Measurements from ENCODE around the gene ERICH6.

The ERICH6 gene

GRCh38 chr3:150613709-150614480, 89.8 kb downstream of the ERICH6 start:
- in situ Hi-C loops (cut with MboI; ENCODE audit: low pct_unique_long_range_greater_than_20kb, low sequenced_read_pairs, unreplicated experiment) = no loop called here
- DNase-seq (ENCODE audit: low spot score) = no peak
- no peak for TF ChIP-seq CTCF (IDR thresholded peaks at IDR 0.05; ENCODE audit: extremely low read depth, insufficient read depth, missing control alignments)

- TF ChIP-seq CTCF (IDR thresholded peaks at IDR 0.05; ENCODE audit: extremely low read depth, insufficient read depth, missing control alignments) = no peak
- DNase-seq (ENCODE audit: low spot score) = no peak
- in situ Hi-C loops (cut with MboI; ENCODE audit: low pct_unique_long_range_greater_than_20kb, low sequenced_read_pairs, unreplicated experiment) = no loop called here
These were observed 90.7 kb downstream of the ERICH6 start for GRCh38 chr3:150613034-150613433.

GRCh38 chr3:150612494-150612893, 91.2 kb downstream of the ERICH6 start:
- DNase-seq (ENCODE audit: low spot score) = no peak
- in situ Hi-C loops (cut with MboI; ENCODE audit: low pct_unique_long_range_greater_than_20kb, low sequenced_read_pairs, unreplicated experiment) = no loop called here
- TF ChIP-seq CTCF (IDR thresholded peaks at IDR 0.05; ENCODE audit: extremely low read depth, insufficient read depth, missing control alignments) = no peak

- no peak for TF ChIP-seq CTCF (IDR thresholded peaks at IDR 0.05; ENCODE audit: extremely low read depth, insufficient read depth, missing control alignments)
- in situ Hi-C loops (cut with MboI; ENCODE audit: low pct_unique_long_range_greater_than_20kb, low sequenced_read_pairs, unreplicated experiment) = no loop called here
- no peak for DNase-seq (ENCODE audit: low spot score)
These were observed 92.1 kb downstream of the ERICH6 start for GRCh38 chr3:150611666-150612065.

- in situ Hi-C loops (cut with MboI; ENCODE audit: low pct_unique_long_range_greater_than_20kb, low sequenced_read_pairs, unreplicated experiment) = no loop called here
- no peak for DNase-seq (ENCODE audit: low spot score)
- no peak for TF ChIP-seq CTCF (IDR thresholded peaks at IDR 0.05; ENCODE audit: extremely low read depth, insufficient read depth, missing control alignments)
These were observed 92.9 kb downstream of the ERICH6 start for GRCh38 chr3:150610785-150611184.

- DNase-seq (ENCODE audit: low spot score) = peak; percentile 41
- in situ Hi-C loops (cut with MboI; ENCODE audit: low pct_unique_long_range_greater_than_20kb, low sequenced_read_pairs, unreplicated experiment) = no loop called here
- TF ChIP-seq CTCF (IDR thresholded peaks at IDR 0.05; ENCODE audit: extremely low read depth, insufficient read depth, missing control alignments) = no peak
These were observed 93.7 kb downstream of the ERICH6 start for GRCh38 chr3:150609988-150610387.
